GM03348 (cell line): ENCODE results near the gene OR52M1.
"Not testable (repeated sequence)": the region's sequence is repeated elsewhere in the genome, so short reads cannot be mapped to it uniquely, and the experiment has no call there.

Source experiments
- DNase-seq: peaks from one replicate; pipeline ENCODE4 v3.0.0; 2012; ENCODE audit warnings: low spot score

The OR52M1 gene, protein sequence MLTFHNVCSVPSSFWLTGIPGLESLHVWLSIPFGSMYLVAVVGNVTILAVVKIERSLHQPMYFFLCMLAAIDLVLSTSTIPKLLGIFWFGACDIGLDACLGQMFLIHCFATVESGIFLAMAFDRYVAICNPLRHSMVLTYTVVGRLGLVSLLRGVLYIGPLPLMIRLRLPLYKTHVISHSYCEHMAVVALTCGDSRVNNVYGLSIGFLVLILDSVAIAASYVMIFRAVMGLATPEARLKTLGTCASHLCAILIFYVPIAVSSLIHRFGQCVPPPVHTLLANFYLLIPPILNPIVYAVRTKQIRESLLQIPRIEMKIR

DNA sequence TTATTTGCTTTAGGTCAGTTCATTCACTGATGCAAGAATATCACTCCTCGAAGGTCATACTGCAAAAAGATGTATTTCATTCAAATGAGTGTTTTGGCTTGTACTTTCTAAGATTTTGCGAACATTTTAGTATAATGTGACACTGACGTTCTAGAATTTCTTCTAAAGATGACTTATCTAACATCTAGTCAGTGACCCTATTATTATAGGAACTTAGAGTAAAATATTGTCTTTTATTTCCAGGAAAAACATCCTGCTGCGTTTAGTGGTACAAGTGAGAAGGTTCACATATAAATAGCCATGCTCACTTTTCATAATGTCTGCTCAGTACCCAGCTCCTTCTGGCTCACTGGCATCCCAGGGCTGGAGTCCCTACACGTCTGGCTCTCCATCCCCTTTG lies at the start of gene OR52M1:
Gene OR52M1, plus strand, starts transcription at position 301 of the 400 bp plus-strand sequence. Its CDS starts 0 bp downstream, at position 301.
- DNase-seq = no peak

DNA sequence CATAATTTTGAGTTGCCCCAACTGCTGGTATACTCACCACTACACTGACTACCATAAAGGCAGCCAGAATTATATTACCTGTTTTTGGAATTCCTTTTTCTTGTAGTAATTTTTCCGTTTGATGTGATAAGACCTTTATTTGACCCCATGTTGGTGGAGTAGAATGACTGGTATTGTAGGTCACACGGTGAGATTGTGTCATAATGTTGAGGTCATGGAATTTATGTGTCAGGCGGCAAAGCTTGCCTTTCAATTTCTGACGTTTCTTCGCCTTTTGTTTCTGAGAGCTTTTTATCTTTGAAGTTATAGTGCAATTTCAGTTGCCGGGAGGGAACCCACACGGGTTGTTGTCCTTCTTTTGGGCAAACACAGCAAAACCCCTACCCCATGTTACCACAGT lies 49.5 kb upstream of the OR52M1 start:
- DNase-seq = no peak

DNA sequence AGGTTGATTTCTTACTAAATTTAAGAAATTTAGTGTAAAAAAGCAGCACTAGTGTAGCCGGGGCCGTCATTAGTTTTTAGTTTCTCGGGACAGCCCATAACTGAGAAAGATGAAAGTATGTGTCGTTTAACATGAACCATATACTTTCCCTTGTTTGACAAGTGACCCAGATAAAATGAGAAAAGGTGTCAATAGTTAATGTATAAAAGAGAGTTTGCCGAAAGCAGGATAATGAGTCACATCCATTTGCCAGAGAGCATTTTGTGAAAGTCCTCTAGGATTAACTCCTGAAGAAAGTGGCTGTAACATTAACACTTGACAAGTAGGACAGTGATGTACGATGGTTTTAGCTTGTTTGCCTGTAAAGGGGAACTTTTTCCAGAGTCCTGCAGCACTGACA lies 49.0 kb upstream of the OR52M1 start:
- DNase-seq = no peak

DNA sequence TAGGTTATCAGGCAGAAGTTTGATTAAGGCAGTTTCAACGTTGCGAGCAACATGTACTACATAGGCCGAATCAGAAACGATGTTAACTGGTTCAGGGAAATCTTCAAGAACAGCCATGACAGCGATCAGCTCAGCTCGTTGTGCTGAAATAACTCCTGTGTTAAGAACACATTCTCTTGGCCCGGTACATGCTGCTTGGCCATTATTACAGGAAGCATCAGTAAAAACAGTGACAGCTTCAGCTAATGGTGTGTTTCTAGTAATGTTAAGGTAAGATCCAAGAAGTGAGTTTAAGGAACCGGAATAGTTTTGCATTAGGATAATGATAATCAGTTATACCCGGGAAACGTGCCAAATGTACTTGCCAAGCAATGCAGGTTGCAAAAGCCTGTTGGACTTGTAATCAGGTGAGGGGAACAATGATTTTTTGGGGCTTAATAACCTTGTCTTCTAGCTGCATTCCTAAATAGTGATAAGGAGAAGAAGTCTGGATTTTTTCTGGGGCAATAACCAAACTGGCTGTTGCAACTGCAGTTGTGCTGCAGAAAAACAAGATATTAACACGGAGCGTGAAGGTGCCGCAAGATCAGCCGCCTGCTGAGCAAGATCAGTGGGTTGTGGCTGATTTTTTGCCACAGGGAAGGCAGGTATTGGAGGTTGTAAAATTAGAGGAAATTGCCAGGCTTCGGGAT lies 48.3 kb upstream of the OR52M1 start:
- no peak for DNase-seq

DNA sequence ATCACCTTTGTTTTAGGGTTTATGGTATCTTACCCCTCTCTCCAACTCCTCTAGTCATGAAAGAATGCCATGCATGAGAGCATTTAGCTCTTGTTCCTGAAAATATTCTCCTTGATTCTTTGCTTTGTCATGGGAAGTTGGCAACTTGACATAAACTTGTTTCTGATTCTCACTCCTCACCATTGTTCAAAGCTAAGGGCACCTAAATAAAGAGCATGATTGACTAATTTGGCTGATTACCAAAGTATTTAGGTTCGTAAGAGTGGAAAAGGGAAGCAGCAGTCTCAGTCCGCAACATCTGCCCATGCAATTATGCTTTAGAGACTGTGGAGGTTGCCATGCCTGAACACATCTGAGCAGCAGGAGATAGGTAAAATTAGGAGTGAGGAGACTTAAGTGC lies 36.1 kb upstream of the OR52M1 start:
- no peak for DNase-seq

DNA sequence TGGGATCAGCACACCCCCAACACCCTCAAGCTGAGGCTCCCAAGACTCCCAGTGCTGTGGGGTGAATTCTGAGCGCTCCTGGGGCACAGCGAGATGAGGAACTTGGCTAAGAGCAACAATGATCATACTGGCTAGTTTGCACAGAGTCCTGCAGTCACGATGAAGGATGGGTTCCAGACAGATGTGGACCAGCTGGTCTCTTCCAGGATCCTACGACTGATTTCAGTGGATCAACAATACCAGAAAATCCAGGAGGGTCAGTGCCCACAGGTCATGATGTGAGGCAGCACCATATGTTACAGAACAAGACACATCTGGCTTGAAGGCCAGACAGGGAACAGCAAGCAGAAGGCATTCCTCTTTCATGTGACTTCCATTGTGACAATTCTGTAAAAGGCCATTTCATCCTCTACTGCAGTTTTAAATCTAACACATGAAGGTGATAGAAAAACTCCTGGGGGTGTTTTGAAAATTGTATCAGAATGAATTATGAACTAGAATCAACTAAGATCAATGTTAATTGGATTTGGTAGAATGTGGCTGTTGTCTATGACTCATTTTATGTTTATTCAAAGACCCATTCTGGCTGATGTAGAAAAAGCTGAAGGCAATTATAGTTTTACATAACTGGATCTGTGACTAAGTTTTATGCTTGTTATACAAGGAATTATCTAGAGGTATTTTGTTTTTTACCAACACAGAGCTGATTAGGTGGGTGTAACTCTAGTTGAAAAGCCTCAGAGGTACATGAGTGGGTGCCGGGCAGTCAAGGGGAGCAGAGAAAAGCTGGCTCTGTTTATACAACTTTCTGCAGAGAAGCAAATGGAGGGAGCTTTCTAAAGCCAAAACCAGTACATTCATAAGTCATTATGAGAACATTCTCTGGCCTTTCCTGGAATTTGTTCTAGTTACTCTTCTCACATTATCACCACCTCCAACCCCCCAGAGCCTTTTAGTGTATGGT lies 33.4 kb upstream of the OR52M1 start:
- peak; percentile 9 for DNase-seq

DNA sequence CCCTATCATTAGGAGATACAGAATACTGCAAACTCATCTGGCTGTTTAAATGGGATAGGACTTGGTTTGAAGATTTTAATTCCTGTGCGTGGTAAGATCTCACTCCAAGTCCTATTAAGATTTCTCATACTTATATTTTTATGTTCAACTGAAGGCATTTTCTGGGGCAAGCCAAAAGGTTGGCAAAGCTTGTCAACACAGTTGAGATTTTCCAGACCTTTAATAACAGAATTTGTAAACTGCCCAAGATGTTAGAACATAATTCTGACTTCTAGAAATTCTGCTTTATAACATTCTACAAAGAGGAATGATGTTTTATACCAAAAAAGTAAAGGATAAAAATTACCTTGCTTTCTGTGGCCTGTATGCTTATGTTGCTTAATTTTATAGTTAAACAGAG lies 30.8 kb upstream of the OR52M1 start:
- no peak for DNase-seq

DNA sequence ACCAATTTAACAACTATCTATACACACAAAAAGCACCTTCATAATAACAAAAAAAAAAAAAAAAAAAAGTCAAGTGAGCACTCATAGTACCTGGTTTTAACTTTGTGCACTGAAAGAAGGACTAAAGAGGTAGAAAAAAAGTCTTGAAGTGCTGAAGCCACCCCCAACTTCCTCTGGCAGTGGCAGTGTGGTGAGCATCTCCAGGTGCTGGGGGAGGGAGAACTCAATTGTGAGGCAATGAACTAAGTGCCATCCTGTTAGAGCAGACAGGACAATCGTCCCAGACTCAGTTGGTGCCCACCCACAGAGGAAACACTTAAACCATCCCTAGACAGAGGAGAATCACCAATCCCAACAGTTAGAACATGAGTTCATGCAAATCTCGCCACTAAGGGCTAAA lies 22.7 kb upstream of the OR52M1 start:
- no peak for DNase-seq

DNA sequence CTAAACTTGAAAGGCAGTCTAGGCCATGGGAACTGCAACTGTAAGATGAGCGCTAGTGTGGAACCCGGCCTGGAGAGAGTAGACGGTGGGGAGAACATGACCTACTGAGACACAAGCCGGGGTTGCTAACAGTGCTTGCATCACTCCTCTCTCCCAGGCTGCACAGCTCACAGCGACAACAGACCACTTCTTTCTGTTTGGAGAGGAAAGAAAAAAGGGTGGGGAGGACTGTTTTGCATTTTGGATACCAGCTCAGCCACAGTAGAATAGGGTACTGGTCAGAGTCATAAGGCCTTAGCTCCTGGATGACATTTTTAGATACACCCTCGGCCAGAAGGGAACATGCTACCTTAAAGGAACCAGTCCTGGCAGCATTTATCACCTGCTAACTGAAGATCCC lies 22.2 kb upstream of the OR52M1 start:
- DNase-seq = no peak

DNA sequence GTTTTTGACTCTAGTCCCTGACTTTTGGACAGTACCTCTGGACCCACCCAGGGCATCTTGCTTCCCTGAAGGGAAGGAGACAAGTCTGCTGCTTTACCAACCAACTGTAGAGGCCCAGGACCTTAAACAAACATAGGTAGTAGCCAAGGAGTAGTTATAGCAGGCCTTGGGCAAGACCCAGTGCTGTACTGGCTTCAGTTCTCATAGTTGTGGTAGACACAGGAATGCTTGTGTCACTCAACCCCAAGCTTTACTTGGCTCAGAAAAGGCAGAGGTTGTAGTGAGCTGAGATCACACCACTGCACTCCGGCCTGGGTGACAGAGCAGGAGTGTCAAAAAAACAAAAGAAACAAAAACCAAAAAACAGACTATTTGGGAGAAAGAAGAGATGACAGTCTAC lies 21.3 kb upstream of the OR52M1 start:
- no peak for DNase-seq

DNA sequence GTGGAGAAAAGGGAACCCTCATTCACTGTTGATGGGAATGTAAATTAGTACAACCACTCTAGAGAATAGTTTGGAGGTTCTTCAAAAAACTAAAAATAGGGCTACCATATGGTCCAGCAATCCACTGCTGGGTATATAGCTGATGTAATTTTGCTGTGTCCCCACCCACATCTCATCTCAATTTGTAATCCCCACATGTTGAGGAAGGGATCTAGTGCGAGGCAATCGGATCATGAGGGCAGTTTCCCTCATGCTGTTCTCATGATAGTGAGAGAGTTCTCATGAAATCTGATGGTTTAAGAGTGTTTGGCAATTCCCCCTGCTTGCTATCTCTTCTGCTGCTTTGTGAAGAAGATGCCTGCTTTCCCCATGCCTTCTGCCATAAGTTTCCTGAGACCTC lies 17.1 kb upstream of the OR52M1 start:
- DNase-seq = no peak

DNA sequence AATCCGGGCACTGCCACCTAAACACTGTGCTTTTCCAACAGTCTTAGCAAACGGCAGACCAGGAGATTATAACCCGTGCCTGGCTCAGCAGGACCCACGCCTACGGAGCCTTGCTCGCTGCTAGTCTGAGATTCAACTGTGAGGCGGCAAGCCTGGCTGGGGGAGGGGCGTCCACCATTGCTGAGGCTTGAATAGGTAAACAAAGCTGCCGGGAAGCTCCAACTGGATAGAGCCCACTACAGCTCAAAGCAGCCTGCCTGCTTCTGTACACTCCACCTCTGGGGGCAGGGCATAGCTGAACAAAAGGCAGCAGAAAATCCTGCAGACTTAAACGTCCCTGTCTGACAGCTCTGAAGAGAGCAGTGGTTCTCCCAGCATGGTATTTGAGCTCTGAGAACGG lies 13.3 kb upstream of the OR52M1 start:
- not testable (repeated sequence) for DNase-seq

DNA sequence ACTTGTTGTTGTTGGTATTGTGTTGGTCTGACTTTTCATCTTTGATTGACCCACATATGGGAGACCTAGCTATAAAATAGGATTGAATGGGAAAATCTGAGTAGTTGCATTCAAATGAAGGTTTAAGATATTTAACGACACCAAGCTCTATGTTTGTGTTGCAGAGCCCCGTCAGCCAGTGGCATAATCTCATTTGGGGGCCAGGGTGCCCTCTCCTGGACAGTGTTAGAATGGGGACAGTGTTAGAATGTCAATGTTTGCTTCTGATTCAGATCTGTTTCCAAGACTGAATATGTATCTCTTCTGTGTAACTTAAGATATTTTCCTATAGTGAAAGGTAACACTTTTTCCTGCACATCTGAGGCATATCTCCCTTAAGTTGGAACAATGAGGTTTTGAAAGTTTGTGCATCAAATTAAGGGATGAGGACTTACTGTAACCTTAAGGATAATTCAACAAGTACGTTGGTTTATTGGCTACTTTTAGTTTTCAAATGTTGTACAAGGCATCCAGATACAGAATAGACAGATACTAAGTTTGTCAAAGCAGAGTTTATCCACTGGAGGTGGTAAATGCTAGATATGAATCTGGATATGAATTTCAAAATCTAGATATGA lies 5.3 kb upstream of the OR52M1 start:
- DNase-seq = peak; percentile 72

DNA sequence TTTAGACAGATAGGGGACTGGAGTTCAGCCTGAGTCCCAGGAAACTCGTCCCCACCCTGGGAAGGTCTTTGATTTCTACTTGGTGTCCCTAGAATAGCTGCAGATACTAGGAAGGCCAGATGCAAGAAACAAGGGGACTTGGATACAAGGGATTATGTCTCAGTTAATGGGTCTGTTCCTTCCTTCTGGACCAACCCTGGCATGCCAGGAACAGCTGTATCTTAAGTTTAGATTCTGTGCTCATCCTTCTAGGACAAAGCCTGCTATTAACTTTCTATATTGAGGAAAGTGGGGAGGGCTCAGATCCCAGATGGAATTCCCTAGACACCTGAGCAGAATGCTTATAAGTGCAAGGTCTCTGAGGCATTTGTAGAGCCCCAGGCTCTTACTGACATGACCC lies 3.9 kb upstream of the OR52M1 start:
- DNase-seq = no peak

DNA sequence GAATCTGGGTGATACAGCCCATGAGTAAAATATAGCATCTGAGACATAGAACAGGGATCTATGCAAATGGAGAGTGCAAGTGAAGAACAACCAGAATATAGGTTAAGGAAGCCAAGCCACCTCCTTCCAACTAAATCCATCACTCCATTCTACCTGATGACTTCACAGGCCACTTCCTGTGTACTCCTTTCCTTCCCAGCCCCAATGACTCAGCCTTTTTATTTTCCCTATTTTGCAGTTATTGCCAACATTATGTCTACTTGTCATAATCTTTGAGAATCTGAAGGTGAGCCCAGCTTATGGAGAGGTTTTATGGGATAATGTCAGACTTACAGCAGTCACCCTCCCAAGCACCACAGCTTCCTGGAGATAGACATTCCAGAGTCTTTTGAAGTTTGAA lies 1.4 kb upstream of the OR52M1 start:
- DNase-seq = no peak

DNA sequence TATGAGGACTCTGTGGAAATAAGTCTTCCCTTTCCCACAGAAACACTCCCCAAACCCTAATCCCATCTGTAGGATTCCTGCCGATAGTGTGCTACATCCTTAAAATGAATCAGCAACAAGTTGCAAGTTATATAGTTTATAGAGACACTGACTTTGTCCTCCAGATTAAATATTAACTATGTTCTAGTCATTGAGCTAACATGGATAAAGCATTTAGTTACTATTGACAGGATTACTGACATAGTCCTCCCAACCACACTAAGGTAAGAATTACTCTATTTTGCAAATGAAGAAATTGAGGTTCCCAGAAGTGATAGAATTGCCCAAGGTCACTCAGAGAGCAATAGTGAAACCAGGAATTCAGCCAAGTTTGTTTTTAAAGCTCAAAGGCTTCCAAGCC lies 1.9 kb downstream of the OR52M1 start:
- no peak for DNase-seq

DNA sequence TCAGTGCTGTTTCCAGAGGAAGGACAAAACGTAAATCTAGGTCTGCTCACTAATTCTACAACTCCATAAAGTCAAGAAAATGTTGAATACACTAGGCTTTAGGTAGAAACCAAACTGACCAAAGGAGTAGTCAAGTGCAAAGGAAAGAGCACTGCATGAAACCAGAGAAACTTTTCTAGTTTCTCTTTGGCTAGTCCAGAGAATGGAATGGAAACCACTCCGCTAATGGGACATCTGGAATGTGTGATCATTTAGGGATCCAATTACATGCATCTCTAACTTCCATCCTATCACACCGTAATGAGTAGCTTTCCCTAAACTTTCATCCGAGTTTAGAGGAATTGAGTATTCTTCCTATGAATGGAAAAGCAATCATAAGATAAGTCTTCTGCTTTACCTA lies 2.4 kb downstream of the OR52M1 start:
- no peak for DNase-seq

DNA sequence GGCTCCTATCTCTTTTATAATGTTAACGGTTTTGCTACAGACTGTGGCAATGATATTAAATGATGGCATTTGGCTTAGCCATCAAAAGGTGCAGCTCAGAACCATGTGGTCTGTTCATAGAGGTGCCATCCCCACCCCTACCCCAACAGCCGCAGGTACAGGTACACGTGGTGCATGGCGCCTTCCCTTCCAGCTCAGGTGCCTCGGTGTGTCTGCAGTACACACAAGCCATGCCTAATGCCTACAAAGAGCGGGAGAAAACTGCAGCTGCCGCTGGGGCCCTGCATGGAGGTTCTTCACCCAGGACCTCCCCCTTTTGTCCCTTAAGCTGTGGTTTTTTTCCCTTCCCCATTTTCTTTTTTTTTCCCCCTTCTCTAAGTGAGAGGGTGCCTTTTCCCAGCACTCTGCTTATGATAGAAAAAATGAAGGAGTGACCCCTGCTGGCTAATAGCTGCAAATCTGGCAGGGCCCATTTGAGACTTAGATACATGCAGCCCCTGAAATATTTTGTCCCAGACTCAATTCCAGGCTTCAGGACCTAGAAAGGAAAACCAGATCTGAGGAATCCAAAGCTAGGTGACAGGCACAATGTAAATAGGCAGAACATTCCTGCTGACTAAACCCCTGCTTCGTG lies 6.5 kb downstream of the OR52M1 start:
- DNase-seq = peak; percentile 20

DNA sequence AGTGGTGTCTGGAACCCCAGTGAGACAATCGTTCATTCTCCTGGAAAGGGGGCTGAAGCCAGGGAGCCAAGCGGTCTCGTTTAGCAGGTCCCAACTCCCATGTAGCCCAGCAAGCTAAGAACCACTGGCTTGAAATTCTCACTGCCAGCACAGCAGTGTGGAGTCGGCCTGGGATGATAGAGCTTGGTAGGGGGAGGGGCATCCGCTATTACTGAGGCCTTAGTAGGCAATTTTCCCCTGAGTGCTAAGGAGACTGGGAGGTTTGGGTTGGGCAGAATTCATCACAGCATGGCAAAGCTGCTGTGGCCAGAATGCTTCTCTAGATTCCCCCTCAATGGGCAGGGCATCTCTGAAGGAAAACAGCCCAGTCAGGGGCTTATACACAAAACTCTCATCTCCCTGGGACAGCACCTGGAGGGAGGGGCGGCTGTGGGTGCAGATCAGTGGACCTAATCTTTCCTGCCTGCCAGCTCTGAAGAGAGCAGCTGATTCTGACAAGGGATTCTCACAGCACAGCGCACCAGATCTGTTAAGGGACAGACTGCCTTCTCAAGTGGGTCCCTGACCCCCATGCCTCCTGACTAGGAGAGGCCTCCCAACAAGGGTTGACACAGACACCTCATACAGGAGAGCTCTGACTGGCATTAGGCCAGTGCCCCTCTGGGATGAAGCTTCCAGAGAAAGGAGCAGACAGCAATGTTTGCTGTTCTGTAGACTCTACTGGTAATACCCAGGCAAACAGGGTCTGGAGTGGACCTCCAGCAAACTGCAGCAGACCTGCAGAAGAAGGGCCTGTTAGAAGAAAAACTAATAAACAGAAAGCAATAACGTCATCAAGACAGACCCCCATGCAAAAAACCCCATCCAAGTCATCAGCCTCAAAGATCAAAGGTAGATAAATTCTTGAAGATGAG lies 14.8 kb downstream of the OR52M1 start:
- no peak for DNase-seq

DNA sequence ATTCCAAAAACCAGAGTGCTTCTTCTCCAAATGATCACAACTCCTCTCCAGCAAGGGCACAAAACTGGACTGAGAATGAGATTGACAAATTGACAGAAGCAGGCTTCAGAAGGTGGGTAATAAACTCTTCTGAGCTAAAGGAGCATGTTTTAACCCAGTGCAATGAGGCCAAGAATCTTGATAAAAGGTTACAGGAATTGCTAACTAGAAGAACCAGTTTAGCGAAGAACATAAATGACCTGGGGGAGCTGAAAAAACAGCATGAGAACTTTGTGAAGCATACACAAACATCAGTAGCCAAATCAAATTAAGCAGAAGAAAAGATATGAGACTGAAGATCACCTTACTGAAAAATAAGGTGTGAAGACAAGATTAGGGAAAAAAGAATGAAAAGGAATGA lies 15.5 kb downstream of the OR52M1 start:
- no peak for DNase-seq

DNA sequence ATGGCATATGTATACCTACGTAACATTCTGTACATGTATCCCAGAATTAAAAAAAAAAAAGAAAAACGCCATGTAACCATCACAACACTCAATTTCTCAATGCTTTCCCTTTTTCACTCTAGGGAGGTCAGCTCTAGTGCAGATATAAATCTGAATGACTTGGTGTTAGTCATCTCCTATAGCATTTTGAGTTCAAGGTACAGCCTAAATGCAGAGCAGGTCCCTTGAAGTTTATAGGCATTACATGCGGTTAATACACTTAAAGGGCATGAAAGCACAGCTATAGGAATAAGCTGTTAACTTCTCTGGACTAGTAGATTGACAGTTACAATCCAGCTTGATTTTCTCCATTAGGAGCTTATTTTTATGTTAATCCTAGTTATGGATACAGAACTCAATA lies 20.4 kb downstream of the OR52M1 start:
- DNase-seq = no peak
